Progenitor cell of endocrine pancreas (in vitro differentiated cells): ENCODE data around the gene RBM6. TPM values are rescaled to one million over a fixed set of nuclear protein-coding genes. Genes with fewer than 3 reads are reported as not detected.

Source experiments
- DNase-seq: peaks from one replicate; pipeline ENCODE4 v3.0.0; 2021; ENCODE audit warnings: low spot score; ENCODE audit not compliant: unreplicated experiment
- H3K27ac Mint-ChIP-seq: 2 replicates; pipeline ENCODE4 v1.8.0; 2021; ENCODE audit warnings: mild to moderate bottlenecking, moderate library complexity, mixed read lengths
- H3K27me3 Mint-ChIP-seq: 2 replicates; pipeline ENCODE4 v1.8.0; 2021; ENCODE audit warnings: mixed read lengths
- H3K36me3 Mint-ChIP-seq: 2 replicates; pipeline ENCODE4 v1.8.0; 2022; ENCODE audit warnings: mixed read lengths; ENCODE audit not compliant: insufficient read depth
- H3K4me1 Mint-ChIP-seq: 2 replicates; pipeline ENCODE4 v1.8.0; 2021; ENCODE audit warnings: low read depth, mixed read lengths
- H3K4me3 Mint-ChIP-seq: 2 replicates; pipeline ENCODE4 v1.8.0; 2021; ENCODE audit warnings: low read depth, mild to moderate bottlenecking, moderate library complexity, mixed read lengths
- H3K9me3 Mint-ChIP-seq: 2 replicates; pipeline ENCODE4 v1.8.0; 2021; ENCODE audit warnings: low read depth, mixed read lengths
- CTCF ChIP-seq: fragments of 200-600 bp; sonication (generic); IDR thresholded peaks from one replicate; pipeline ENCODE4 v1.5.0; 2021; ENCODE audit warnings: antibody characterized with exemption, mild to moderate bottlenecking; ENCODE audit not compliant: unreplicated experiment
- total RNA-seq: library from RNA; stranded (reverse); gene quantifications from 2 replicates; pipeline ENCODE4 v1.2.1, GENCODE V29; 2021

RBM6 gene
- total RNA-seq, 1 donor from 2014 or later = 144 TPM

- peak; percentile 26 for TF ChIP-seq CTCF
- Mint-ChIP-seq H3K4me1 (peaks cover 2% of the 10 kb centered on the region), H3K27me3 (no peaks in the 10 kb centered on the region)
Observed at GRCh38 chr3:49899815-49900214, 40.1 kb upstream of the RBM6 start.

GRCh38 chr3:49900491-49901153, 39.3 kb upstream of the RBM6 start:
- Mint-ChIP-seq H3K4me1 (peaks cover 2% of the 10 kb centered on the region), H3K27ac (no peak overlapping the region), H3K9me3 (no peaks in the 10 kb centered on the region), H3K27me3 (no peaks in the 10 kb centered on the region), H3K4me3 (no peak overlapping the region), H3K36me3 (no peaks in the 10 kb centered on the region)
- DNase-seq = no peak
- no peak for TF ChIP-seq CTCF

More at GRCh38 chr3:49899815-49900214, 40.1 kb upstream of the RBM6 start:
- H3K36me3 Mint-ChIP-seq = no peaks in the 10 kb centered on the region
- no peak for DNase-seq
- no peak overlapping the region for H3K27ac Mint-ChIP-seq
- H3K9me3 Mint-ChIP-seq = no peaks in the 10 kb centered on the region
- H3K4me3 Mint-ChIP-seq = no peak overlapping the region

GRCh38 chr3:49901366-49902339, 38.3 kb upstream of the RBM6 start:
- Mint-ChIP-seq H3K36me3 (no peaks in the 10 kb centered on the region), H3K27me3 (peaks cover 4% of the 10 kb centered on the region), H3K9me3 (no peaks in the 10 kb centered on the region), H3K4me3 (no peak overlapping the region), H3K27ac (no peak overlapping the region), H3K4me1 (peaks cover 2% of the 10 kb centered on the region)
- TF ChIP-seq CTCF = no peak
- no peak for DNase-seq

GRCh38 chr3:49902511-49903345, 37.2 kb upstream of the RBM6 start:
- H3K27ac Mint-ChIP-seq = no peak overlapping the region
- no peak for DNase-seq
- peaks cover 4% of the 10 kb centered on the region for H3K27me3 Mint-ChIP-seq
- no peaks in the 10 kb centered on the region for H3K9me3 Mint-ChIP-seq
- no peak for TF ChIP-seq CTCF
- peaks cover 2% of the 10 kb centered on the region for H3K4me1 Mint-ChIP-seq
- no peak overlapping the region for H3K4me3 Mint-ChIP-seq
- no peaks in the 10 kb centered on the region for H3K36me3 Mint-ChIP-seq
